VCaP (cell line): Measurements from ENCODE around the gene CLDN1.
A peak's percentile ranks its signal among the peaks of the same experiment; 100 is the strongest.

ENCODE experiments used
- H3K27ac ChIP-seq: fragments of 450-650 bp; 2 replicates; pipeline ENCODE4 v1.5.1; 2017
- TF ChIP-seq, protein P1 (sequence below): fragments of 450-650 bp; conservative IDR thresholded peaks from 2 replicates; pipeline ENCODE4 v1.5.1; 2017; ENCODE audit warnings: mild to moderate bottlenecking, moderate library complexity

Gene CLDN1

GRCh38 chr3:190361791-190362190 lies 39.5 kb upstream of the CLDN1 start:
- TF ChIP-seq, protein P1, sequence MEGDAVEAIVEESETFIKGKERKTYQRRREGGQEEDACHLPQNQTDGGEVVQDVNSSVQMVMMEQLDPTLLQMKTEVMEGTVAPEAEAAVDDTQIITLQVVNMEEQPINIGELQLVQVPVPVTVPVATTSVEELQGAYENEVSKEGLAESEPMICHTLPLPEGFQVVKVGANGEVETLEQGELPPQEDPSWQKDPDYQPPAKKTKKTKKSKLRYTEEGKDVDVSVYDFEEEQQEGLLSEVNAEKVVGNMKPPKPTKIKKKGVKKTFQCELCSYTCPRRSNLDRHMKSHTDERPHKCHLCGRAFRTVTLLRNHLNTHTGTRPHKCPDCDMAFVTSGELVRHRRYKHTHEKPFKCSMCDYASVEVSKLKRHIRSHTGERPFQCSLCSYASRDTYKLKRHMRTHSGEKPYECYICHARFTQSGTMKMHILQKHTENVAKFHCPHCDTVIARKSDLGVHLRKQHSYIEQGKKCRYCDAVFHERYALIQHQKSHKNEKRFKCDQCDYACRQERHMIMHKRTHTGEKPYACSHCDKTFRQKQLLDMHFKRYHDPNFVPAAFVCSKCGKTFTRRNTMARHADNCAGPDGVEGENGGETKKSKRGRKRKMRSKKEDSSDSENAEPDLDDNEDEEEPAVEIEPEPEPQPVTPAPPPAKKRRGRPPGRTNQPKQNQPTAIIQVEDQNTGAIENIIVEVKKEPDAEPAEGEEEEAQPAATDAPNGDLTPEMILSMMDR: no peak
- no peak overlapping the region for H3K27ac ChIP-seq

GRCh38 chr3:190360228-190360627 lies 38.0 kb upstream of the CLDN1 start:
- TF ChIP-seq, protein P1: no peak
- H3K27ac ChIP-seq: no peak overlapping the region

DNA sequence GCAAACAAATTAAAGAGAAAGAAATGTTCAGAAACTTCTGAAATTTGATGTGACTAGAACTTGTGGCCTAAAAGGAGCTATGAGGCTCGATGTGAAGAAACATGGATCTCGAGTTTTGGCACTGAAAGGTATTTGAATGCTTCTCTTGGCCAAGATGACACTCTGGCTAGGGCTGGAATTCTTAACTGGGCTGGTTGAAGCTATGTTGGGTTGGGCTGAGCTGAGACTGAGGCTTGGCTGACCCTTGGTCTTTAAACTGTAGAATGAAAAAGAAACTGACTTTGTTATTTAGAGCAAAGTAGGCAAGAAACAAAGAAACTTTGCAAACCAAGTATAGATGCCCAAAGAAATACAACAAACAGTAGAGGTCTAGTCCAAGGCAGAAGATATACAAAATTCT lies 37.6 kb upstream of the CLDN1 start:
- no peak overlapping the region for H3K27ac ChIP-seq
- TF ChIP-seq, protein P1: no peak

DNA sequence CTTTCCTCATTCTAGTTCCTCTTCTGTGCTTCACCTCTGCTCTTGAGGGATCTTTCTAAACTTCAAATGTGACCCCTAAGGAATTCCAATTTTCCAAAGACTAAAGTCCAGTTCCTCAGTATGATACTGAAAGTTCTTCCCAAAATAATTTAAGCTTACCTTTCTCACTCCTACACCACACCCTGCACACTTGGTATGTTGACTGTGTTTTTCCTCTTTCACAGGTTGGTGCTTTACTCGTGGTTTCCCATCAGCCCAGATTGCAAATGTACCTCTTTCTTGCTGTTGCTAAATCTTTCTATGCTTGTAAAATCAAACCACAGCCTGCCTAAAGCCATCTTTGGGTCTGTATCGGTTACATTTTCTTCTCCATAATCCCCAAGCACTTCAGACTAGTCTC lies 35.2 kb upstream of the CLDN1 start:
- no peak overlapping the region for H3K27ac ChIP-seq

GRCh38 chr3:190356246-190356645 lies 34.0 kb upstream of the CLDN1 start:
- H3K27ac ChIP-seq: no peak overlapping the region
- TF ChIP-seq, protein P1: no peak

More for the DNA sequence above, 35.2 kb upstream of the CLDN1 start:
- TF ChIP-seq, protein P1: no peak

DNA sequence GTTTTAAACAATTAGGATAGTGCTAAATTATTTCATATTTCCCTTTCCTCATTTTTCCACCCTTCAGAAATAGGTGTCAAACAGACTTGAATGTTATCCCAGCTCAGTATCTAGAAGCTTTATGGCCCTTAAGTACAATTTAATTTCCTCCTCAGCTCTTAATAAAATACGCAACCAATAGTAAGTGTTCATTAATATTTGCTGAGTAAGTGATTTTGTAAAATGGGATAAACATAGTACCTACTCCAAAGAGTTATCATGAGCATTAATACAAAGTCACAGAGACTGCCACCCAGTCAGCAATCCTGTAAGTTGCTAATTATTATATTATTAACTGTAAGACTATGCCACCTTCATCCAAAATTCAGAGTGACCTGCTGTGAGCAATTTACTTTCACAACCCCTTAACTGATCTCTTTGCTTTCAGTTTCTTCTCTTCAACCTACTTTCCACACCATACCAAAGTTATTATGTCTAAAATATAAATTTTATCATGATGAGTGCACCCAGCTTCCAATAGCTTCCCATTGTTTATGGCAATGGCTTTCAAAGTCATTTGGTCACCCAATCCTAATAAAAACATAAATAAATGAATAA lies 30.7 kb upstream of the CLDN1 start:
- TF ChIP-seq, protein P1: no peak
- H3K27ac ChIP-seq: no peak overlapping the region; the same call in 1 of the 2 replicates

- H3K27ac ChIP-seq: peak overlapping the region; percentile 98
- TF ChIP-seq, protein P1: no peak
Observed at GRCh38 chr3:190346541-190346940, 24.3 kb upstream of the CLDN1 start.
